ENCODE data around the gene EIF2AK2. TPM values are rescaled to one million over a fixed set of nuclear protein-coding genes. Genes with fewer than 3 reads are reported as not detected.

Gene EIF2AK2
- total and polyA plus RNA-seq, 10 of the 15 experiments (the other 5 are each of a cell fraction or from before 2014, with no cell fraction given), result 16.2 to 81.4 (median 63.3) TPM

- TF ChIP-seq ZBTB40 (IDR thresholded peaks at IDR 0.05; ENCODE audit: borderline replicate concordance), result no peak
- no peak for TF ChIP-seq E4F1 (IDR thresholded peaks at IDR 0.05; ENCODE audit: borderline replicate concordance, partially characterized antibody)
- no peak for TF ChIP-seq ZSCAN29 (IDR thresholded peaks at IDR 0.05)
- TF ChIP-seq MEF2A (IDR thresholded peaks at IDR 0.05; ENCODE audit: insufficient read depth, low read depth, low read length), result no peak
- TF ChIP-seq SP1 (IDR thresholded peaks at IDR 0.05; ENCODE audit: low read depth, low read length), result no peak
- TF ChIP-seq CBX5 (IDR thresholded peaks at IDR 0.05; ENCODE audit: low read depth), result no peak
- no peak for TF ChIP-seq USF2 (IDR thresholded peaks at IDR 0.05; ENCODE audit: borderline replicate concordance, low read depth, low read length)
These were observed 8.5 kb downstream of the EIF2AK2 start (continued) for GRCh38 chr2:37148325-37148724.

Measured in GM12878 (cell line).